GM12891 (cell line): ENCODE data around the gene TMPRSS11B.

Source experiments
- POLR2A ChIP-seq: IDR thresholded peaks from 2 replicates; pipeline ENCODE4 v1.6.1; 2011; ENCODE audit warnings: low read depth, low read length, control low read depth
- POLR2AphosphoS5 ChIP-seq: IDR thresholded peaks from 2 replicates; pipeline ENCODE4 v1.6.1; 2011; ENCODE audit warnings: low read depth, low read length, control low read depth
- TAF1 ChIP-seq: IDR thresholded peaks from 2 replicates; pipeline ENCODE4 v1.6.1; 2011; ENCODE audit warnings: low read depth, low read length, control low read depth

DNA sequence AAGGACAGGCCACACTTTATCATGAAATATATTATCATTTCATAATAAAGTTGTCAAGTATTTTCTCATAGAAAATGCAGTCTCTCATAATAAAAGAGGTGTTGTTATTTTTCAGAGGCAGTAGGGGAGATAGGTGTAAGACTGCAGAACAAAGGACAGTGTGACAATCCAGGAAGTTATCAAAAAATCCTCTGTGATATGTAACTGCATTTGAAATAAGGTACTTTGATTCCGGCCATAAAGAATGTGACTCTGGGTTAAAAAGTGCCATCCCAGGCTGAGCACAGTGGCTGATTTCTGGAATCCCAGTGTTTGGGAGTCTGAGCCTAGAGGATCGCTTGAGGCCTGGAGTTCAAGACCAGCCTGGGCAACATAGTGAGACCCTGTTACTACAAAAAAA is 37.6 kb upstream of the TMPRSS11B start:
- no peak for TF ChIP-seq POLR2A
- no peak for TF ChIP-seq TAF1
- TF ChIP-seq POLR2AphosphoS5: no peak
